Activated T-cell treated with anti-CD3 and anti-CD28 coated beads, Interleukin-2, amount 50 U/mL, for 4 hours (primary cell): ENCODE measurements around the gene FAM124B. TPM values are rescaled to one million over a fixed set of nuclear protein-coding genes. Genes with fewer than 3 reads are reported as not detected.
A peak's percentile ranks its signal among the peaks of the same experiment; 100 is the strongest.

ENCODE experiments used
- ATAC-seq, 2 donors: fragments of 200-7000 bp; cut with Tn5 transposase; one replicate each; pipeline ENCODE4 v1.10.0; 2021
- DNase-seq: peaks from one replicate; pipeline ENCODE4 v3.0.0-alpha.2; 2020
- H3K27me3 Mint-ChIP-seq: one replicate; pipeline ENCODE4 v1.8.0; 2021; ENCODE audit warnings: low read depth, mixed read lengths
- H3K36me3 Mint-ChIP-seq: one replicate; pipeline ENCODE4 v1.8.0; 2022; ENCODE audit warnings: mixed read lengths; ENCODE audit not compliant: insufficient read depth
- H3K4me1 Mint-ChIP-seq: one replicate; pipeline ENCODE4 v1.8.0; 2021; ENCODE audit warnings: low read depth, mixed read lengths
- H3K4me3 Mint-ChIP-seq: one replicate; pipeline ENCODE4 v1.8.0; 2021; ENCODE audit warnings: mild to moderate bottlenecking, moderate library complexity, mixed read lengths
- H3K9me3 Mint-ChIP-seq: one replicate; pipeline ENCODE4 v1.8.0; 2021; ENCODE audit warnings: mixed read lengths
- total RNA-seq, 3 donors: library from RNA; stranded (reverse); gene quantifications; one replicate each; pipeline ENCODE4 v1.2.1, GENCODE V29; 2021

Gene FAM124B
- total RNA-seq, 3 donors from 2014 or later: 0.19 TPM; not detected in 2

DNA sequence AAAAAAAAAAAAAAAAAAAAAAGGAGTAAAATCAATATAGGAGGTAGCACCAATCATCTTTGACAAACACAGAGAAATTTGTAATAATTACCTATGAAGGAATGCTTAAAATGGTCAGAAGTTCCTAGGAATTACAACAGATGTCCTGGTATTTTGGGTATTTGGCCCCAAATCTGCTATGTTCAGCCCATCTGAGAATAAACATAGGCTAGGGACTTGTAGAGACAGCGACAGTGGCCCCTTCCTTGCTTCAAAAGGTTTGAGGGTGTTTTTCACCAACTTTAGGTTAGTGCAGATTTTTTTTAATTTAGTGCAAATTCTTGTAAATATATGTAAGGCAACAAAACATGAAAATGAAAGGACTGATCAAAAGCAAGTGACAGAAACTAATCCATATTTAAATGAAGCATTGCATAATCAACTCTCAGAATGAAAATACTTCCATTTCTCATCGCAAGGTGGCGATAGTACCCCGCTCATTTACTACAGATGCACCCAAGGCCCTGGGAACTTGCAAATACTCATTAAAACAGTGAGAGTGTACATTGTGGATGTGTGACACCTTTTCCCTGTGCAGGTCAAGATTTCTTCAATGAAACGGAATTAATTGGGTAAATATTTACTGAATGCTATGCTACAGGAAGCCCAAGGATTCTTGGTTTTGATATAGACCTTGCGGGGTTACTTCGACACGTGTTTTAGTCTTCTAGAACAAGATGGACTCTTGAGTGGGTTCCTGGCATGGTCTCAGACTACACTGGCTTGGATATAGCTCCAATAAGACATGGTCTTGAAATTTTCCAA, 44.6 kb downstream of the FAM124B start:
- no peak overlapping the region for H3K4me3 Mint-ChIP-seq
- peak; percentile 51 to 72 for ATAC-seq

DNA sequence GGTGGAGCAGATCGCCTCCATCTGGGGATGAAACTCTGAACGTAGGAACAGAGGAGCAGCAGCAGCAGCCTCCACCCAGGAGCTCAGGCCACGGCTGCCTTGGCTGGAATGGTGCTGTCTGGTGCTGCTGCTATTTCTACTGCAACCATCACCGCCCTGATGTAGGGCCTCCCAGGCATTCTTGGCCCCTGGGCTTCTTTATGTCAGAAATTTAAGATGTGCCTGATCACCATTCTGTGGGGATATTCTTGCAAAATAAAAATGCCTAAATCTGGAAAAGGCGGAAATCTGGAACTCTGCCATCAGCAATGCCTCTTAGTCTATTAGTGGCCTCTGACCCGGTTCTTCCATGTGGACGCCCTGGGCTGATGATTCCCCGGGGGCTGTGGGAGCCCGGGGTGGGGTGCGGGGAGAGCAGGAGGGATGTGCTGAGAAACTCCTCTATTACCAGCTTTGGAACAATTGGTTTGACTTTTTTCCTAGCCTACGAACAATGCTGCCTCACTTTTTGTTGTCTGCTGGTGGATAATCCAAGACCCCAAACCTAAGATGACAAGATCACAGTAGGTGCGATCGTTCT, 47.2 kb downstream of the FAM124B start:
- H3K4me1 Mint-ChIP-seq: no peaks in the 10 kb centered on the region
- peaks cover 5% of the 10 kb centered on the region for H3K27me3 Mint-ChIP-seq
- no peaks in the 10 kb centered on the region for H3K9me3 Mint-ChIP-seq
- no peak for DNase-seq
- no peak overlapping the region for H3K4me3 Mint-ChIP-seq
- H3K36me3 Mint-ChIP-seq: no peaks in the 10 kb centered on the region
- ATAC-seq: no peak

More for the DNA sequence above, 44.6 kb downstream of the FAM124B start:
- no peaks in the 10 kb centered on the region for H3K4me1 Mint-ChIP-seq
- no peaks in the 10 kb centered on the region for H3K36me3 Mint-ChIP-seq
- H3K27me3 Mint-ChIP-seq: peaks cover 4% of the 10 kb centered on the region
- no peaks in the 10 kb centered on the region for H3K9me3 Mint-ChIP-seq
- peak; percentile 45 for DNase-seq

DNA sequence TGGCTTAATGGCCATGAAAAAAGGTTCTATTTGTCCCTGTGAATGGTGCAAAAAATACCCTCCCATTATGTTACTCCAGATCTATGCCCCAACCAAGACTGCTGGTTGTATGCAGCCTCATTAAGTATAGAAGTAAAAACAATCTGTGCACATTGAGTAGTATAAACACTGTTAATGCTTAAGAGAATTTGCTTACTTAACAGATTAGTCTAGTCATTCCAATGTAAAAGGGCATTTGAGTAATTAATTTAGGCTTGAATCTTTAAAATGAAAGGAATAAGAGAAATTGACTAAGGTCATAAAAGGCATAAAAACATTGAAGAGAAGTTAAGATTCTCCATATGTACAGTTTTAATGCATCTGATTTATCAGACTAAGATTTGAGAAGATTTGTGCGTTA, 51.2 kb downstream of the FAM124B start:
- no peaks in the 10 kb centered on the region for H3K4me1 Mint-ChIP-seq
- ATAC-seq (no peak), DNase-seq (no peak)
- H3K36me3 Mint-ChIP-seq: no peaks in the 10 kb centered on the region
- peaks cover 11% of the 10 kb centered on the region for H3K27me3 Mint-ChIP-seq
- H3K9me3 Mint-ChIP-seq: no peaks in the 10 kb centered on the region
- no peak overlapping the region for H3K4me3 Mint-ChIP-seq

DNA sequence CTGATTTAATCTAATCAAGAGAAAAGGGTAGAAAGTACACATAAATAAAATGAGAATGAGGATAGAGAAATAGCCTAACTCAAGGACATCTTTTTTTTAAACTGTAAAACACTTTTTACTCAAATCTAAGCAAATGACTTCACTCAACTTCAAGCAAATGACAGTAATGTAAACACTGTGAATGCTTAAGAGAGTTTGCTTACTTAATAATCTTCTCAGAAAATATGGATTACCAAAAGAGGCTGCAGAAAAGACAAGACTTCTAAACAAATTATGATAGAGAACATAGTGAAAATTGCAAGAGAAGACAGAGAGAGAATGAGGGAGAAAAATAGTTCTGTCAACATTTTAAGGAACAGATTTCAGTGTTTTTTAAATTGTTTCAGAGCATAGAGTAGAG, 52.5 kb downstream of the FAM124B start:
- no peaks in the 10 kb centered on the region for H3K36me3 Mint-ChIP-seq
- H3K4me1 Mint-ChIP-seq: no peaks in the 10 kb centered on the region
- no peak overlapping the region for H3K4me3 Mint-ChIP-seq
- DNase-seq (no peak), ATAC-seq (no peak)
- no peaks in the 10 kb centered on the region for H3K9me3 Mint-ChIP-seq
- peaks cover 10% of the 10 kb centered on the region for H3K27me3 Mint-ChIP-seq

DNA sequence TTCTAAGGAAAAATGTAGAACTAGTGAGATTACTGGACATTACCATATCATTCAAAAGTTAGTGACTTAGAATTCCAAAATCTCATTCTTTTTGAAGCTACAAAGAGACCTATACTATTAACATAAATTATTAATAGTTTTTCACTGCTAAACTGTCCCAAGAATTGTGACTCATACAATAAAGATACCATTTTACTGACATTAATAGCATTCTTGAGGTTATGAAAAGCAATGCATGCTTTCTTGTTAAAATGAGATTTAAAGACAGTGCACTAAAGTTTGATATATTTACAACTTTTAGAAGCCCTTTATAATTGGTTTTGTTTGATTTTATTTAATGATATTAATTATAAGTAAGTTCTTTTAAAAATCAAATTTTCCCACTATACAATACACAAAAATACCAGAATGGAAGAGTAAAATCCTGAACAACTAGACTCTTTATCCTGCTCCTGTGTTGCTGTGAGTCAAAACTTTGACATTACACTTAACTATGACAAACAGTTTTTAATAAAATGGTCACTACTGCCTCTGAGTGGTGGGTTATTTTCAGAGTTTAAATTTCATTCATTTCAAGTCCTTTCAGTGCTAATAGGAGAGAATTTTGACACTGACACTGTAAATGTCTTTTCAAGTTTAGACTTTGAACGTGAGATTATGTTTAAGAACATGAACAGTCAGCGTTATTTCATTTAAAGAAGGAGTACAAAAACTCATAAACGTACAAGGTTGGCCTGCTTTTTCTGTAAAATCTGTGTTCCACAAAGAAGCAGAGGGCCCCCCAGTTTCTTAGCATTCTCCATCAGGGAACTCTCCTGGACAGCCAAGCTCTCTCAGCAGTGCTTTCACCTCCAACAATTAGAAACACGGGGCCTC, 54.5 kb downstream of the FAM124B start:
- Mint-ChIP-seq H3K36me3 (no peaks in the 10 kb centered on the region), H3K9me3 (no peaks in the 10 kb centered on the region), H3K4me3 (no peak overlapping the region), H3K27me3 (peaks cover 9% of the 10 kb centered on the region), H3K4me1 (no peaks in the 10 kb centered on the region)
- no peak for DNase-seq
- ATAC-seq: no peak

DNA sequence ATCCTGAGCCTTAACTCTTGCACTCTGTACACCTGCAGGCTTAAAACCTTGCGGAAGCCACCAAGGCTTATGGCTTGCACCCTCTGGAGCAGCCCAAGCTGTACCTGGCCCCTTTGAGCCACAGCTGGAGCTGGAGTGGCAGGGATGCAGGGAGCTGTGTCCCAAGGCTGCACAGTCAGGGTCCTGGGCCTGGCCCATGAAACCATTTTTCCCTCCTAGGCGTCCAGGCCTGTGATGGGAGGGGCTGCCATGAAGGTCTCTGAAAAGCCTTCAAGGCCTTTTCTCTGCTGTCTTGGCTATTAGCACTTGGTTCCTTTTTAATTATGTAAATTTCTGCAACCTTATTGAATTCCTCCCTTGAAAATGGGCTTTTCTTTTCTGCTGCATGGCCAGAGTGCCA, 56.4 kb downstream of the FAM124B start:
- Mint-ChIP-seq H3K36me3 (no peaks in the 10 kb centered on the region), H3K4me1 (no peaks in the 10 kb centered on the region), H3K9me3 (no peaks in the 10 kb centered on the region), H3K4me3 (no peak overlapping the region), H3K27me3 (peaks cover 5% of the 10 kb centered on the region)
- ATAC-seq: no peak
- DNase-seq: no peak

DNA sequence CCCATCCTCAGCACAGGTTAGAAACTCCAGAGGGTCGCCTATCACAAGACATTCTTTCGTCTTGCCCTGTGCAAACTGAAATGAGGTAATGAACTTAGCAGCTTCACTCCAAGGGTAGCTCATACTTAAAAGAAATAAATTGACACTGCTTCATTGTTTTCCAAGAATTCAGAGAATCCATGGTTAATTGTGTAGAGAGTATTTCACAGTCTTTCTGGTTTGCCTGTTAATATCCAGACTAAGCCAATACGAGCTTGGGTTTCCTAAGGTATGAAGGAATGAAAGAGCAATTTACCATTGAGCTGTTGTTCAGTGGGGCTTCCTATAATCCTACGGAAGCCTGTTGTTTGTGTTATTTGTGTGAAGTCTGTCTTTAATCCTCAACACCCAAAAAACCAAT, 58.7 kb downstream of the FAM124B start:
- ATAC-seq: no peak
- no peaks in the 10 kb centered on the region for H3K4me1 Mint-ChIP-seq
- H3K4me3 Mint-ChIP-seq: no peak overlapping the region
- H3K36me3 Mint-ChIP-seq: no peaks in the 10 kb centered on the region
- H3K9me3 Mint-ChIP-seq: no peaks in the 10 kb centered on the region
- DNase-seq: no peak
- peaks cover 4% of the 10 kb centered on the region for H3K27me3 Mint-ChIP-seq

DNA sequence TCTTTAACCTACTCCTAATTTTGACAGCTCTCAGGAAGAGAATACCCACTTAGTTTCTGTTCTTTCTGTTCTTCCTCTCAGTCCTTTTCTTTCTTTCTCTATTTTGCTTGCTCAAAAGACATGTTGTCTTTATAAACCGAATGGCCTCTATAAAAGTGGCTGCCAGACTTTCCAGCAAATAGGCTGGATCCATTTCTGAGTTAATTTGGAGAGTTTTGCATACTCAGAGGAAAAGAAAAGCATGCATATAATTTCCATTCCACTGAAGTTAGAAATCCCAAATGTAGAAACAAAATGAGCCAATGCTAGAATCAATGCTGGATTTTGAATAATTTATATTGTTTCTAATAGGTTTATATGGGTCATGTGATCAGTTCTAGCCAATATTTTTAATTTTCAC, 65.9 kb downstream of the FAM124B start:
- H3K27me3 Mint-ChIP-seq: peaks cover 8% of the 10 kb centered on the region
- no peaks in the 10 kb centered on the region for H3K9me3 Mint-ChIP-seq
- H3K4me1 Mint-ChIP-seq: no peaks in the 10 kb centered on the region
- H3K36me3 Mint-ChIP-seq: no peaks in the 10 kb centered on the region
- DNase-seq (no peak), ATAC-seq (no peak)
- no peak overlapping the region for H3K4me3 Mint-ChIP-seq

DNA sequence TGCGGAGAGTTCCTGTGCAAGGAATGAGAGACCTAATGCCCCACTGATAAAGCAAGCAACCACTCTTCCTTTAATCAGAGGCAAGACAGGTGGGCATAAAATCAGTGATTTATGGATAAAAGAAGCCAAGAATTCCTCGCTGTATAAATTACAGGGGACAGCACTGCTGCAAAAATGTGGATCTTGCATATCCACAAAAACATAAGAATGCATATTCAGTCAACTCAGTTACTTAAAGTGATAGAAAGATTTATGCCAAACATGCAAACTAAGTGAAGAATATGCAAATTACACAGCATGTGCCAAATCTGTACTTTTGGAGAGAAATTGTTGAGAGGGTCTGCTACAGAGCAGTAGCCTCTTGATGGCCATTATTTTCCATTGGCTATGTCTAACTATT, 67.2 kb downstream of the FAM124B start:
- ATAC-seq: no peak
- no peak for DNase-seq
- no peaks in the 10 kb centered on the region for H3K4me1 Mint-ChIP-seq

DNA sequence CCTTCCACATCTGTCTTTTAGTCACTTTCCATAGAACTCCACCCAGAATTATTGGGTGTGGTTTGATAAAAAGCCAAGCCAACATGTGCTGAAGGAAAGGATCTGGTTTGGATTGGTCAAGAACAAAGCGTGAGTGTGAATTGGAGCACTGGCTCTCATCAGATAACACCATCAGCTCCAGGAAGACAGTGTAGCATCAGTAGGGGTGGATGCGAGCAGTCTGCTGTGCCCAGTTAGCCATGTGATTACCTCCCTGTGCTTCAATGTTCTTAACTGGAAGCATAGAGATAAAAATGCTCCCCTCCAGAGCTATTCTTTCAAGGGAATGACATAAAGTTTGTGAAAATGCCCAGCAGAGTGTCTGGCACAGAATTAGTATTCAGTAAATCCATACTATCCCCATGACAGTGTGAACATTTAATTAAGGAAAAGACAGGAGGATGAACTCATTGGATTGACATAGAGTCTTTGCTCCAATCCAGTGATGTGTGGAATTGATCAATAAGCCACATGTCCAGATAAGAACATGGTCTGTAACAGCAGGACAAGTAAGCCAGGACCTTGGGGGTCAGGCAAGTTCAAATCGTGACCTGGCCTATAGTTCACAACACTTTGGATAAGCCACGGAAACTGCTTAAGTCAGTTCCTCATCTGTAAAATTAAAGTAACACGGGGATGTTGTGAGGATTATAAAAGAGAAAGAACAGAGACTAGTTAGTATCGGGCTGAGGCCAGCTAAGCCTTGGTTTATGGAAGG, 68.0 kb downstream of the FAM124B start:
- DNase-seq (no peak), ATAC-seq (no peak)
- no peaks in the 10 kb centered on the region for H3K9me3 Mint-ChIP-seq
- H3K4me1 Mint-ChIP-seq: no peaks in the 10 kb centered on the region
- no peak overlapping the region for H3K4me3 Mint-ChIP-seq
- H3K27me3 Mint-ChIP-seq: peaks cover 6% of the 10 kb centered on the region
- no peaks in the 10 kb centered on the region for H3K36me3 Mint-ChIP-seq

More for the DNA sequence above, 67.2 kb downstream of the FAM124B start:
- no peaks in the 10 kb centered on the region for H3K9me3 Mint-ChIP-seq
- peaks cover 8% of the 10 kb centered on the region for H3K27me3 Mint-ChIP-seq
- H3K36me3 Mint-ChIP-seq: no peaks in the 10 kb centered on the region
- H3K4me3 Mint-ChIP-seq: no peak overlapping the region

DNA sequence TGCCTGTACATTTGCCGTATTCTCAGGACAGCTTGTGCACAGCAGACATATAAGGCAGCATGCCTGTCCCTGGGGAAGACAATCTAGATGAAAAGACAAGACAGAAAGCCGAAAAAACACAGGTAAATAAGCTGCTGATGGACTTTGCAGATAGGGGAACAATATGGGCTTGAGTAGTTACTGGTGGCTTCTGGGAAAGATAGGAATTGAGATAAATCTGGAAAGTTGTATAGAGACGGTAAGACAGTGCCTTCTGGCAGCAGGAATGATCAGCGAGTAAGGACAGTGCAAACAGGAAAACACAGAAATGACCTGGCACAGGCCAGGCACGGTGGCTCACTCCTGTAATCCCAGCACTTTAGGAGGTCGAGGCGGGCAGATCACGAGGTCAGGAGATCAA, 70.2 kb downstream of the FAM124B start:
- ATAC-seq (no peak), DNase-seq (no peak)
- H3K27me3 Mint-ChIP-seq: peaks cover 19% of the 10 kb centered on the region
- no peak overlapping the region for H3K4me3 Mint-ChIP-seq
- H3K4me1 Mint-ChIP-seq: no peaks in the 10 kb centered on the region
- H3K9me3 Mint-ChIP-seq: no peaks in the 10 kb centered on the region
- no peaks in the 10 kb centered on the region for H3K36me3 Mint-ChIP-seq

DNA sequence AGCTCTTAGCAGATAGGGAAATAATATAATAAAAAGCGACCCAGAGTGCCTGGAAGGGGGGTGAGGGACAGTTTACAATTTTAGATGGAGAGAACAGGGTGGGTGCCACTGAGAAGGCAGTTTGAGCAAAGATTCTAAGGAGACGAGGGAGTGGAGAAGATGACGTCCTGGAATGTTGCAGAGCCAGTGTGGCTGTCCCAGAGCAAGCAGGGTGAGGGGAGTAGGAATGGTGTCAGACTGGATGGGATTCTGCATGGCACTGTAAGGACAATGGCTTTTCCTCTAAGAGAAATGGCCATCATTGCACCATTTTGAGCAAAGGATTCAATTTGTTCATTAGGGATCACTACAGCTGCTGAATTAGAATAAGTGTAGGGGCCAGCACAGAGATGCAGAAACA, 73.1 kb downstream of the FAM124B start:
- Mint-ChIP-seq H3K36me3 (no peaks in the 10 kb centered on the region), H3K4me1 (no peaks in the 10 kb centered on the region), H3K27me3 (peaks cover 21% of the 10 kb centered on the region), H3K9me3 (no peaks in the 10 kb centered on the region), H3K4me3 (no peak overlapping the region)
- ATAC-seq (no peak), DNase-seq (no peak)
